Peyer's patch (tissue), 4 donors: ENCODE results near the gene BRK1. TPM values are rescaled to one million over a fixed set of nuclear protein-coding genes. Genes with fewer than 3 reads are reported as not detected.
A peak's percentile ranks its signal among the peaks of the same experiment; 100 is the strongest.
"Not testable (repeated sequence)": the region's sequence is repeated elsewhere in the genome, so short reads cannot be mapped to it uniquely, and the experiment has no call there.

Experiments used
- DNase-seq, 3 donors: peaks; one replicate each; pipeline ENCODE4 v3.0.0-alpha.2; 2017 to 2019
- H3K27ac ChIP-seq, 4 donors: fragments of 200-600 bp; sonication (generic); one replicate each; pipeline ENCODE4 v1.5.1; 2016 to 2019
- H3K27me3 ChIP-seq, 2 donors: fragments of 200-600 bp; sonication (generic); one replicate each; pipeline ENCODE4 v1.5.1; 2019
- H3K36me3 ChIP-seq, 3 donors: fragments of 200-600 bp; sonication (generic); one replicate each; pipeline ENCODE4 v1.5.1; 2016 to 2019
- H3K4me1 ChIP-seq, 4 donors: fragments of 200-600 bp; sonication (generic); one replicate each; pipeline ENCODE4 v1.5.1; 2016 to 2019
- H3K4me3 ChIP-seq, 4 donors: fragments of 200-600 bp; sonication (generic); 1 replicate in 3 of 4; 2 replicates in 1 of 4; pipeline ENCODE4 v1.5.1; 2016 to 2019; ENCODE audit warnings: mild to moderate bottlenecking in 1 of 4
- H3K9me3 ChIP-seq, 4 donors: fragments of 200-600 bp; sonication (generic); one replicate each; pipeline ENCODE4 v1.5.1; 2016 to 2019; ENCODE audit warnings: mild to moderate bottlenecking in 1 of 4
- CTCF ChIP-seq, 6 experiments: fragments of 450-650 bp in 4 of 6; fragments of 200-600 bp in 2 of 6; sonication (generic) in 1 of 6; IDR thresholded peaks; one replicate each; pipeline ENCODE4 v1.5.1; 2017 to 2019; ENCODE audit warnings: antibody characterized with exemption in 6 of 6, mild to moderate bottlenecking in 3 of 6, moderate library complexity in 1 of 6
- POLR2A ChIP-seq, 2 donors: fragments of 450-650 bp; IDR thresholded peaks; one replicate each; pipeline ENCODE4 v1.5.1; 2017; ENCODE audit warnings: antibody characterized with exemption in 2 of 2, mild to moderate bottlenecking in 2 of 2, moderate library complexity in 2 of 2
- total RNA-seq, 4 donors: library from RNA; depleted of rRNA; stranded (reverse); fragments of >200 nt; gene quantifications; one replicate each; pipeline ENCODE4 v1.1.0, GENCODE V29; 2016

BRK1 gene
- total RNA-seq, 4 donors from 2014 or later = 43.7 to 104 (median 60.4) TPM

DNA sequence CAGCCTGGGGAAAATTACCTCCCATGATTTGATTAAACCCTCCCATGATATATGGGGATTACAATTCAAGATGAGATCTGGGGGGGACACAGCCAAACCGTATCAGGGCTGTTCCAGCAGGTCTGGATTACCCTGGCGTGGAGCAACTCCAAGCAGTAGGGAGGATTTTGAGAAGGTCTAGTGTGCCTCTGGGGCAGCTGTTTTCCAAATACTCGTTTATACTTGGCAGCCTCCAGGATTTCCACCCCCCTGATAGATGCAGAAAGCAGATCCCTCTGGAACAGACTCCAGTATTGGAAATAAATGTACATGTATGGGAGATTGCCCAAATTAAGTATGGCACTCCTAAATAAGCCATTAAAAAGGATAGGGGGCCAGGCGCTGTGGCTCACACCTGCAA is 41.6 kb downstream of the BRK1 start:
- TF ChIP-seq CTCF (IDR thresholded peaks at IDR 0.05) (no peak), POLR2A (IDR thresholded peaks at IDR 0.05) (no peak)
- no peaks in the 10 kb centered on the region for H3K9me3 ChIP-seq
- no peaks in the 10 kb centered on the region for H3K27me3 ChIP-seq
- H3K27ac ChIP-seq = no peak overlapping the region
- peaks cover 0 to 26% (median 0%) of the 10 kb centered on the region in 3 donors for H3K36me3 ChIP-seq
- no peak for DNase-seq
- H3K4me1 ChIP-seq = no peaks in the 10 kb centered on the region
- no peak overlapping the region for H3K4me3 ChIP-seq

GRCh38 chr3:10158555-10158954 is 43.1 kb downstream of the BRK1 start:
- not testable (repeated sequence) for H3K27ac ChIP-seq, H3K27me3 ChIP-seq, H3K4me3 ChIP-seq, H3K9me3 ChIP-seq, H3K4me1 ChIP-seq, DNase-seq
- H3K36me3 ChIP-seq = peaks cover 0 to 10% (median 0%) of the 10 kb centered on the region in 3 donors

GRCh38 chr3:10160346-10160745 is 44.9 kb downstream of the BRK1 start:
- no peaks in the 10 kb centered on the region for H3K36me3 ChIP-seq
- no peak for TF ChIP-seq CTCF (IDR thresholded peaks at IDR 0.05)
- no peak for TF ChIP-seq POLR2A (IDR thresholded peaks at IDR 0.05)
- H3K27me3 ChIP-seq = no peaks in the 10 kb centered on the region
- no peak overlapping the region for H3K4me3 ChIP-seq
- H3K27ac ChIP-seq = no peak overlapping the region
- H3K4me1 ChIP-seq = peaks cover 0 to 5% (median 0%) of the 10 kb centered on the region in 4 donors
- no peak for DNase-seq
- H3K9me3 ChIP-seq = no peaks in the 10 kb centered on the region

- DNase-seq = no peak
- no peaks in the 10 kb centered on the region for H3K36me3 ChIP-seq
- H3K27ac ChIP-seq = no peak overlapping the region
- H3K27me3 ChIP-seq = no peaks in the 10 kb centered on the region
- no peak for TF ChIP-seq POLR2A (IDR thresholded peaks at IDR 0.05)
- TF ChIP-seq CTCF (IDR thresholded peaks at IDR 0.05) = no peak
- H3K9me3 ChIP-seq = no peaks in the 10 kb centered on the region
- H3K4me3 ChIP-seq = no peak overlapping the region
- H3K4me1 ChIP-seq = peaks cover 0 to 7% (median 0%) of the 10 kb centered on the region in 4 donors
Measured at GRCh38 chr3:10160925-10161324, 45.5 kb downstream of the BRK1 start.

GRCh38 chr3:10162185-10162584 is 46.7 kb downstream of the BRK1 start:
- Histone ChIP-seq H3K27ac (no peak overlapping the region), H3K27me3 (no peaks in the 10 kb centered on the region), H3K4me1 (peaks cover 0 to 11% (median 0%) of the 10 kb centered on the region in 4 donors), H3K36me3 (no peaks in the 10 kb centered on the region), H3K9me3 (no peaks in the 10 kb centered on the region), H3K4me3 (no peak overlapping the region)
- TF ChIP-seq POLR2A (IDR thresholded peaks at IDR 0.05) (no peak), CTCF (IDR thresholded peaks at IDR 0.05) (no peak)
- DNase-seq = no peak

DNA sequence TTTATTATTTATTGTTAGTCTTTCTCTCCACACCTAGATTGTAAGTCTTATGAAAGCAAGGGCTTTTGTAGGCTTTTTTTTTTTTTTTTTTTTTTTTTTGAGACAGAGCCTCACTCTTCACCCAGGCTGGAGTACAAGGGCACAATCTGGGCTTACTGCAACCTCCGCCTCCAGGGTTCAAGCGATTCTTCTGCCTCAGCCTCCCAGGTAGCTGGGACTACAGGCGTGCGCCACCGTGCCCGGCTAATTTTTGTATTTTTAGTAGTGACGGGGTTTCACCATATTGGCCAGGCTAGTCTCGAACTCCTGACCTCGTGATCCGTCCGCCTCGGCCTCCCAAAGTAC is 48.7 kb downstream of the BRK1 start:
- H3K27me3 ChIP-seq, H3K9me3 ChIP-seq, DNase-seq, H3K36me3 ChIP-seq: not testable (repeated sequence)
- H3K4me1 ChIP-seq = peaks cover 0 to 15% (median 0%) of the 10 kb centered on the region in 4 donors
- H3K4me3 ChIP-seq = peak overlapping the region; percentile 79 to 95 (median 93)
- peak overlapping the region in 2 of 4 donors; percentile 66 to 94 for H3K27ac ChIP-seq
